ENCODE measurements around the gene CACNB1.
"Not testable (repeated sequence)": the region's sequence is repeated elsewhere in the genome, so short reads cannot be mapped to it uniquely, and the experiment has no call there.

The CACNB1 gene

GRCh38 chr17:39173526-39174274, 23.8 kb downstream of the CACNB1 start:
- DNase-seq: no peak

- DNase-seq: no peak
These were observed 24.4 kb downstream of the CACNB1 start for GRCh38 chr17:39173080-39173479.

- no peak for DNase-seq
These were observed 25.5 kb downstream of the CACNB1 start for GRCh38 chr17:39171933-39172332.

GRCh38 chr17:39170558-39170957, 26.9 kb downstream of the CACNB1 start:
- DNase-seq: no peak

GRCh38 chr17:39170109-39170508, 27.4 kb downstream of the CACNB1 start:
- DNase-seq: no peak

GRCh38 chr17:39169518-39169917, 28.0 kb downstream of the CACNB1 start:
- DNase-seq: no peak

GRCh38 chr17:39169101-39169500, 28.4 kb downstream of the CACNB1 start:
- no peak for DNase-seq

- not testable (repeated sequence) for DNase-seq
These were observed 29.0 kb downstream of the CACNB1 start for GRCh38 chr17:39168503-39168902.

GRCh38 chr17:39167476-39167875, 30.0 kb downstream of the CACNB1 start:
- DNase-seq: no peak

GRCh38 chr17:39166437-39167335, 30.8 kb downstream of the CACNB1 start:
- no peak for DNase-seq

GRCh38 chr17:39165841-39166349, 31.6 kb downstream of the CACNB1 start, which contains the start of gene ARL5C:
Gene ARL5C, minus strand, starts transcription at chr17:39166161. Its CDS starts 401 bp downstream, at chr17:39165760.
- no peak for DNase-seq

- no peak for DNase-seq
These were observed 32.2 kb downstream of the CACNB1 start for GRCh38 chr17:39165178-39165840.

GRCh38 chr17:39164675-39165143, 32.8 kb downstream of the CACNB1 start:
- peak; percentile 46 for DNase-seq

GRCh38 chr17:39161962-39162361, 35.5 kb downstream of the CACNB1 start:
- DNase-seq: no peak

GRCh38 chr17:39158623-39159022, 38.8 kb downstream of the CACNB1 start:
- no peak for DNase-seq

GRCh38 chr17:39156491-39156890, 41.0 kb downstream of the CACNB1 start:
- DNase-seq: no peak

GRCh38 chr17:39155654-39156053, 41.8 kb downstream of the CACNB1 start:
- no peak for DNase-seq

GRCh38 chr17:39153599-39154051, 43.8 kb downstream of the CACNB1 start:
- DNase-seq: peak; percentile 93

- DNase-seq: no peak
These were observed 45.3 kb downstream of the CACNB1 start for GRCh38 chr17:39151943-39152818.

- no peak for DNase-seq
These were observed 46.1 kb downstream of the CACNB1 start, which contains the start of gene PLXDC1 for GRCh38 chr17:39151150-39151942. Gene PLXDC1, minus strand, starts transcription at chr17:39151637. Its CDS starts 200 bp downstream, at chr17:39151437.

- DNase-seq: no peak
These were observed 46.7 kb downstream of the CACNB1 start for GRCh38 chr17:39150795-39151149.

All from T1000 (cell line).